ENCODE measurements around the gene FOXP1. TPM values are rescaled to one million over a fixed set of nuclear protein-coding genes. Genes with fewer than 3 reads are reported as not detected.

The FOXP1 gene
- total and polyA plus RNA-seq, 2 of the 13 experiments (the other 11 are each of a cell fraction or from before 2014, with no cell fraction given), result 40.4 to 59.0 TPM

GRCh38 chr3:71197841-71198565 is 385.5 kb downstream of the FOXP1 start:
- no peaks in the 10 kb centered on the region for H3K9me3 ChIP-seq (ENCODE audit: low read length)
- TF ChIP-seq ZNF407 (CRISPR knock-in tag; IDR thresholded peaks at IDR 0.05; ENCODE audit: not compliant biosample characterization) (no peak), PCBP1 (IDR thresholded peaks at IDR 0.05; ENCODE audit: borderline replicate concordance, low read depth, low read length) (no peak), GLMP (CRISPR knock-in tag; IDR thresholded peaks at IDR 0.05; ENCODE audit: borderline replicate concordance) (no peak)
- WGBS (ENCODE audit: low lambda C conversion rate), result 99% methylated on average over 21 of the region's 21 CpGs
- ATAC-seq (no peak), DNase-seq (ENCODE audit: low spot score) (no peak), FAIRE-seq (no peak)
- H4K20me1 ChIP-seq (ENCODE audit: insufficient read depth, low read length), result no peaks in the 10 kb centered on the region
- H3K4me2 ChIP-seq (ENCODE audit: low read depth, low read length), result no peak overlapping the region
- no peak overlapping the region for H2AFZ ChIP-seq (ENCODE audit: low read length)
- in situ Hi-C loops (cut with HindIII; ENCODE audit: extremely low pct_ligation_motif_present, low pct_unique_long_range_greater_than_20kb), result no loop called here
- peaks cover 3% of the 10 kb centered on the region for H3K79me2 ChIP-seq (ENCODE audit: insufficient read depth, low read length)
- H3K36me3 ChIP-seq (replicated peaks in 1 of 2; ENCODE audit: control insufficient read depth in 1 of 2, insufficient read depth in 2 of 2, low read length in 2 of 2), result peaks cover 0 to 4% of the 10 kb centered on the region in 2 experiments; a peak in 2 of 5 replicates
- intact Hi-C loops (cut with micrococcal nuclease; ENCODE audit: unreplicated experiment), result no loop called here
- BruUV-seq (replicated peaks), result no TSS peak
- ChIA-PET POLR2A (no interaction called here), CTCF (ENCODE audit: low intra/inter-chr PET ratio, low total read pairs) (no interaction called here)
- no peaks in the 10 kb centered on the region for H3K27me3 ChIP-seq (ENCODE audit: control insufficient read depth in 1 of 2, insufficient read depth in 2 of 2, low read length in 2 of 2)
- H3K4me1 ChIP-seq (ENCODE audit: insufficient read depth, low read length), result peaks cover 22% of the 10 kb centered on the region
- H3K4me3 ChIP-seq (replicated peaks in 1 of 3; ENCODE audit: insufficient read depth in 1 of 3, low read depth in 2 of 3, low read length in 3 of 3), result no peak overlapping the region
- H3K9ac ChIP-seq (ENCODE audit: insufficient read depth, low read depth, low read length), result no peak overlapping the region
- no peak overlapping the region for H3K27ac ChIP-seq (ENCODE audit: extremely low read length, insufficient read depth, low read length)
